Lower leg skin (tissue), 3 donors: ENCODE results near the gene MAPKAPK5.

Source experiments
- CTCF ChIP-seq, 3 donors: fragments of 450-650 bp; IDR thresholded peaks; one replicate each; pipeline ENCODE4 v1.5.1; 2016; ENCODE audit warnings: antibody characterized with exemption in 3 of 3, mild to moderate bottlenecking in 3 of 3, moderate library complexity in 2 of 3
- POLR2A ChIP-seq, 2 donors: fragments of 450-650 bp; IDR thresholded peaks; one replicate each; pipeline ENCODE4 v1.6.1; 2016 to 2017; ENCODE audit warnings: antibody characterized with exemption in 2 of 2, mild to moderate bottlenecking in 1 of 2, moderate library complexity in 1 of 2

- TF ChIP-seq POLR2A (IDR thresholded peaks at IDR 0.05): no peak
- no peak for TF ChIP-seq CTCF (IDR thresholded peaks at IDR 0.05)
These were observed 16.5 kb upstream of the MAPKAPK5 start for GRCh38 chr12:111825509-111825908.
